GM08714 (cell line): ENCODE results near the gene TRIM42.

Experiments
- H3K4me3 ChIP-seq: fragments of 200-500 bp; sonication (Bioruptor generic); 2 replicates; pipeline ENCODE4 v1.5.1; 2014; ENCODE audit warnings: mild to moderate bottlenecking, low read length, inconsistent platforms
- ZNF274 ChIP-seq: IDR thresholded peaks from 2 replicates; pipeline ENCODE4 v1.6.1; 2012; ENCODE audit warnings: mild to moderate bottlenecking, low read depth, low read length

TRIM42 gene

DNA sequence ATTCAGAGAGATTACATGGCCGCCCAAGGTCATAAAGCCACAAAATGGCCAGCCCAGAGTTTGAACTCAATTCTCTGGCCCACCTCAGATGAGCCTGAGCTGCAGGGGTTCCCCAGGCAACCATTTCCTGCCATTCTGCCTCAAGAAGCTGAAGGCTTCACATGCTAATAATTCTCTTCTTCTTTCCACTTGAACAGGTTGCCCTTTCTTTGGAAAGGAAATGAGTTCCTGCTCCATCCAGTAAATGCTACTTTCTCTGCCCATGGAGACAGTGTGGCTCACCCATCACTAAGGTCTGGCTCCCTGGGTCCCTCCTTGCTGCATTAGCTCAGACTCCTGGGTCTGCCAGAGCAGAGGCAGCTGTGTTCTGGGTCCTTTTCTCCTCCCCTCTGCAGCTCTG is 48.2 kb downstream of the TRIM42 start:
- H3K4me3 ChIP-seq: no peak overlapping the region; the same call in 1 of the 2 replicates
- TF ChIP-seq ZNF274: no peak

GRCh38 chr3:140727886-140728285 is 50.0 kb downstream of the TRIM42 start:
- H3K4me3 ChIP-seq: no peak overlapping the region
- no peak for TF ChIP-seq ZNF274

DNA sequence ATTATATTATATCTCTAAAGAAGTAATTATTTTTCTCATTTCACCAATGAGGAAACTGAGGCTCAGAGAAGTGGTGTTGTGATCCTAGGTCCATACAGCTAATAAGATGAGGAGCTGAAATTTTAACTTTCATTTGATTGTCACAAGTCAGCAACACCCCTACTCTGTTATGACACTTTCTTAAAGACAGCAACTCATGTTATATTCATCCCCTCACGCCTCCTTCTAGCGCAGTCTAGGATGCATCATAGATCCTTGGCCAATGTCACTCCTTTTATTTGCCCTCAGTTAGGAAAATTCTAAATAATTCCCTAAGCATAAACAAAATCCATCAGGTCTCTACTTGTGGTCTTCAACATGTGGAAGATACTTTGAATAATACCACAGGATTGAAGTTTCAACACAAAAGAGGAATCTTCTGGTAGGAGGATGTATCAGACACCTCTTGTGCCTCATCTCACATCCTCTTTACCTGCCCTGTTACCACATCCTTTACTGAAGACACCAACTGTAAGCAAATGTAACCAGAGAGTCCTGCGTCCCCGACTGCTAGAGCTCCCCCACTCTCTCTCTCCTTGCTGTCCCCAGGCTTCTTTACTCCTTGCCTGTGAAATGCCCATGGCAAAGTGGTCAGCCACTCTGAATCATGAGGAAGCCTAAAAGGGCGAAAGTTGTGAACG is 53.7 kb downstream of the TRIM42 start:
- TF ChIP-seq ZNF274: no peak
- no peak overlapping the region for H3K4me3 ChIP-seq

DNA sequence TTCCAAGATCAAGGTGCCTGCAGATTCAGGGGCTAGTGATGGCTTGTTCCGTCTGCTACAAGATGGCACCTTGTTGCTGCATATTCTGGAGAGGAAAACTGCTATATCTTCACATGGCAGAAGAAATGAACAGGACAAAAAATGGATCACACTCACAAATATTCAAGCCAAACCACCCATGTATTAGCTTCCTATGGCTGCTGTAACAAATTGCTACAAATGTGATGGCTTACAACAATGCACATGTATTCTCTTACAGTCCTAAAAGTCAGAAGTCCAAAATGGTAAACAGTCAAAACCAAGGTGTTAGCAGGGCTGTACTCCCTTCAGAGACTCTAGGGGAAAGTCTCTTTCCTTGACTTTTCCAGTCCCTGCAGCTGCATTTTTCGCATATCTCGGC is 55.8 kb downstream of the TRIM42 start:
- H3K4me3 ChIP-seq: no peak overlapping the region
- no peak for TF ChIP-seq ZNF274

GRCh38 chr3:140736863-140737460 is 59.1 kb downstream of the TRIM42 start:
- H3K4me3 ChIP-seq: no peak overlapping the region
- TF ChIP-seq ZNF274: no peak

DNA sequence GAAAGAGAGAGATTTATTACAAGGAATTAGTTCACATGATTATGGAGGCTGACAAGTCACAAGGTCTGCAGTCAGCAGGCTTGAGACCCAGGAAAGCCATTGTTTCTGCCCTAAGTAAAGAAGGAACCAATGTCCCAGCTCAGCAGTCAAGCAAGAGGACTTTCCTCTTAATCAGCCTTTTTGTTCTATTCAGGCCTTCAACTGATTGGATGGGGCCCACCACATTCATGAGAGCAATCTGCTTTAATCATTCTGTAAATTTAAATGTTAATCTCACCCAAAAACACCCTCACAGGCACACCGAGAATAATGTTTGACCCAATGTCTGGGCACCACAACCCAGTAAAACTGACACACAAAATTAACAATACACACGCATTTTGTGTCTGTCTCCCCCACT is 64.3 kb downstream of the TRIM42 start:
- no peak overlapping the region for H3K4me3 ChIP-seq
- no peak for TF ChIP-seq ZNF274

DNA sequence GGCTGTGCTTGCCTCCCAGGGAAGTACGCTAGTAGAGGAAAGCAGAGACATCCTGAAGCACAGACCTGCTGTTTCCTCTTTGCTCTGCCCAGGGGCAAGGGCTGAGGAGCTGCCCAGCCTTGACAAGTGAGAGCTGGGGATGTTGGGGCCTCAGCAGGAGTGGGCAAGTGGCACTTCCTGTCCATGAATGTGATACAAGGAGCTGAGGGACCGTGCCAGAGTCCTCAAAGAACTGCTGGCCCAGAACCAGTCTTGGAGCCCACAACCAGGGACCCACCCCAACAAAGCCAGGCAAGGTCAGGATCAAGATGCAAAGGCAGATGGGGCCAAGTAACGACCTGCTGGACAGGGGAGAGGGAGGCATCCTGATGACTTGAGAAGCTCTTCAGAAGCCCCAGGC is 70.3 kb downstream of the TRIM42 start:
- no peak overlapping the region for H3K4me3 ChIP-seq
- TF ChIP-seq ZNF274: no peak

- TF ChIP-seq ZNF274: no peak
- no peak overlapping the region for H3K4me3 ChIP-seq
Measured at GRCh38 chr3:140748903-140749302, 71.0 kb downstream of the TRIM42 start.
